Vagina (tissue), 2 donors: Measurements from ENCODE around the gene LAG3.

Experiments used
- POLR2A ChIP-seq, 2 donors: fragments of 450-650 bp; IDR thresholded peaks; one replicate each; pipeline ENCODE4 v1.6.1; 2017; ENCODE audit warnings: antibody characterized with exemption in 2 of 2, mild to moderate bottlenecking in 2 of 2, moderate library complexity in 2 of 2
- TF ChIP-seq, protein P1 (sequence below), 3 experiments: fragments of 450-650 bp in 2 of 3; fragments of 200-600 bp in 1 of 3; sonication (generic) in 1 of 3; IDR thresholded peaks; one replicate each; pipeline ENCODE4 v1.5.1; 2017 to 2019; ENCODE audit warnings: antibody characterized with exemption in 3 of 3, mild to moderate bottlenecking in 2 of 3, moderate library complexity in 2 of 3

DNA sequence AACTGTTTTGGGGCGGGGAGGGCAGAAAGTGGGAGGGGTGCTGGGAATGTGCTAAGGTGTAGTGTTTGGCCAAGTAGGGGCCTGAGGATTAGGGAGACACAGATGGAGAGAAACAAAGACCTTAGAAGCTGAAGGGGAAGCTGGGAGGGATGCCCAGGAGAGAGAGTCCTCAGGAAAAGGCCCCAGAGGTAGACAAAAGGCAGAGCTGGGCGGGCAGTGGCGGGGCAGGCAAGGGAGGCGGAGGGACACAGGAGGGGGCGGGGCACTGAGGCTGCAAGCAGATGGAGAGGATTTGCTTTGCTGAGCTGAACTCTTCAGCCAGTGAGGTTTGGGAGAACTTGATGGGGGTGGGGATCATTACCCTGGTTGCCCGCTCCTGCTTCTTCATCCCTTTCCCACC lies 3.3 kb upstream of the LAG3 start:
- TF ChIP-seq, protein P1, sequence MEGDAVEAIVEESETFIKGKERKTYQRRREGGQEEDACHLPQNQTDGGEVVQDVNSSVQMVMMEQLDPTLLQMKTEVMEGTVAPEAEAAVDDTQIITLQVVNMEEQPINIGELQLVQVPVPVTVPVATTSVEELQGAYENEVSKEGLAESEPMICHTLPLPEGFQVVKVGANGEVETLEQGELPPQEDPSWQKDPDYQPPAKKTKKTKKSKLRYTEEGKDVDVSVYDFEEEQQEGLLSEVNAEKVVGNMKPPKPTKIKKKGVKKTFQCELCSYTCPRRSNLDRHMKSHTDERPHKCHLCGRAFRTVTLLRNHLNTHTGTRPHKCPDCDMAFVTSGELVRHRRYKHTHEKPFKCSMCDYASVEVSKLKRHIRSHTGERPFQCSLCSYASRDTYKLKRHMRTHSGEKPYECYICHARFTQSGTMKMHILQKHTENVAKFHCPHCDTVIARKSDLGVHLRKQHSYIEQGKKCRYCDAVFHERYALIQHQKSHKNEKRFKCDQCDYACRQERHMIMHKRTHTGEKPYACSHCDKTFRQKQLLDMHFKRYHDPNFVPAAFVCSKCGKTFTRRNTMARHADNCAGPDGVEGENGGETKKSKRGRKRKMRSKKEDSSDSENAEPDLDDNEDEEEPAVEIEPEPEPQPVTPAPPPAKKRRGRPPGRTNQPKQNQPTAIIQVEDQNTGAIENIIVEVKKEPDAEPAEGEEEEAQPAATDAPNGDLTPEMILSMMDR (IDR thresholded peaks at IDR 0.05): no peak
- TF ChIP-seq POLR2A (IDR thresholded peaks at IDR 0.05): no peak
